HepG2 (cell line): ENCODE data around the gene SEPTIN10. TPM values are rescaled to one million over a fixed set of nuclear protein-coding genes. Genes with fewer than 3 reads are reported as not detected.

Experiments used
- ATAC-seq: fragments of 200-7000 bp; cut with Tn5 transposase; 3 replicates; pipeline ENCODE4 v1.9.1; 2020; ENCODE audit warnings: mild to moderate bottlenecking, moderate library complexity
- BruUV-seq: library from RNA; stranded (reverse); fragments of 400-500 nt; replicated peaks from 2 replicates; lab custom pipeline; 2021; lab: Mats Ljungman, UMichigan
- CTCF ChIA-PET: fragments of 300-600 bp; formaldehyde crosslinking; extraction: SDS; loops from one replicate; lab custom pipeline; 2021; ENCODE audit warnings: low total read pairs, inconsistent platforms, low intra/inter-chr PET ratio; lab: Yijun Ruan, JAX
- POLR2A ChIA-PET: fragments of 350-600 bp; sonication (Branson Sonifier 250); formaldehyde crosslinking; loops from one replicate; lab custom pipeline; 2020; ENCODE audit warnings: antibody characterized with exemption, inconsistent platforms; lab: Yijun Ruan, JAX
- DNase-seq: peaks from one replicate; pipeline ENCODE4 v3.0.0-alpha.2; 2015; ENCODE audit warnings: low spot score
- FAIRE-seq: peaks from 3 replicates; lab custom pipeline; 2011; peaks lifted over from hg19 to GRCh38; lab: Jason Lieb, UNC
- H2AFZ ChIP-seq: one replicate; pipeline ENCODE4 v1.6.1; 2011; ENCODE audit warnings: low read length, inconsistent platforms
- H3K27ac ChIP-seq: fragments of 300-600 bp; 3 replicates; pipeline ENCODE4 v1.8.0; 2011; ENCODE audit warnings: mixed run types, mild to moderate bottlenecking, mixed read lengths, low read length, inconsistent platforms; ENCODE audit not compliant: insufficient read depth; ENCODE audit errors: extremely low read length
- H3K27me3 ChIP-seq, 2 experiments: fragments of 200-600 bp in 1 of 2; 2 replicates in 1 of 2; 3 replicates in 1 of 2; pipeline versions ENCODE4 v1.6.0 to v1.8.0; 2011; ENCODE audit warnings: low read length in 2 of 2, mild to moderate bottlenecking in 2 of 2, moderate library complexity in 2 of 2, inconsistent platforms in 1 of 2; ENCODE audit not compliant: insufficient read depth in 2 of 2, control insufficient read depth in 1 of 2
- H3K36me3 ChIP-seq, 2 experiments: fragments of 200-600 bp in 1 of 2; replicated peaks in 1 of 2; 2 replicates in 1 of 2; 3 replicates in 1 of 2; pipeline versions ENCODE4 v1.5.1 to v1.8.0; 2011; ENCODE audit warnings: low read length in 2 of 2, inconsistent platforms in 1 of 2; ENCODE audit not compliant: insufficient read depth in 2 of 2, control insufficient read depth in 1 of 2
- H3K4me1 ChIP-seq: 2 replicates; pipeline ENCODE4 v1.5.1; 2012; ENCODE audit warnings: low read length, inconsistent platforms; ENCODE audit not compliant: insufficient read depth
- H3K4me2 ChIP-seq: 2 replicates; pipeline ENCODE4 v1.6.0; 2011; ENCODE audit warnings: low read depth, low read length, inconsistent platforms
- H3K4me3 ChIP-seq, 3 experiments: fragments of 200-600 bp in 1 of 3; sonication (generic), shearing (Covaris generic) in 1 of 3; replicated peaks in 1 of 3; 2 replicates each; pipeline ENCODE4 v1.5.1; 2011 to 2016; ENCODE audit warnings: low read length in 3 of 3, inconsistent platforms in 2 of 3, low read depth in 2 of 3, mild to moderate bottlenecking in 2 of 3, control low read depth in 1 of 3, mixed read lengths in 1 of 3; ENCODE audit not compliant: insufficient read depth in 1 of 3
- H3K79me2 ChIP-seq: one replicate; pipeline ENCODE4 v1.6.1; 2011; ENCODE audit warnings: low read length, inconsistent platforms; ENCODE audit not compliant: insufficient read depth
- H3K9ac ChIP-seq: 2 replicates; pipeline ENCODE4 v1.6.0; 2011; ENCODE audit warnings: mild to moderate bottlenecking, low read depth, low read length, inconsistent platforms; ENCODE audit not compliant: insufficient read depth
- H3K9me3 ChIP-seq: 2 replicates; pipeline ENCODE4 v1.5.1; 2012; ENCODE audit warnings: mild to moderate bottlenecking, low read length
- H4K20me1 ChIP-seq: 2 replicates; pipeline ENCODE4 v1.6.0; 2011; ENCODE audit warnings: inconsistent platforms, mild to moderate bottlenecking, low read length, moderate library complexity; ENCODE audit not compliant: insufficient read depth
- ARID2 ChIP-seq: sonication (generic); formaldehyde crosslinking; IDR thresholded peaks from 2 replicates; pipeline ENCODE4 v1.8.1; 2022; ENCODE audit warnings: mild to moderate bottlenecking, missing genetic modification reagents, borderline replicate concordance
- RERE ChIP-seq: IDR thresholded peaks from 2 replicates; pipeline ENCODE4 v1.6.1; 2016; ENCODE audit warnings: low read depth, missing genetic modification reagents, missing compliant biosample characterization
- RNF2 ChIP-seq: fragments of 450-650 bp; conservative IDR thresholded peaks from 2 replicates; pipeline ENCODE4 v1.6.1; 2016; ENCODE audit warnings: low read depth
- YEATS4 ChIP-seq: sonication (generic); formaldehyde crosslinking; IDR thresholded peaks from 2 replicates; pipeline ENCODE4 v1.4.0; 2020; ENCODE audit warnings: missing genetic modification reagents, borderline replicate concordance
- ZNF18 ChIP-seq: sonication (generic); formaldehyde crosslinking; IDR thresholded peaks from 2 replicates; pipeline ENCODE4 v1.8.0; 2022; ENCODE audit warnings: mild to moderate bottlenecking, missing genetic modification reagents; ENCODE audit not compliant: insufficient replicate concordance
- ZNF234 ChIP-seq: sonication (generic); formaldehyde crosslinking; conservative IDR thresholded peaks from 2 replicates; pipeline ENCODE4 v1.5.1; 2020; ENCODE audit warnings: mild to moderate bottlenecking, missing genetic modification reagents
- ZNF281 ChIP-seq: sonication (generic); formaldehyde crosslinking; IDR thresholded peaks from 2 replicates; pipeline ENCODE4 v1.4.0; 2020; ENCODE audit warnings: missing genetic modification reagents, borderline replicate concordance
- ZNF619 ChIP-seq: sonication (generic); formaldehyde crosslinking; IDR thresholded peaks from 2 replicates; pipeline ENCODE4 v1.4.0; 2020; ENCODE audit warnings: mild to moderate bottlenecking, missing genetic modification reagents
- ZNF660 ChIP-seq: sonication (generic); formaldehyde crosslinking; IDR thresholded peaks from 2 replicates; pipeline ENCODE4 v1.5.1; 2020; ENCODE audit warnings: mild to moderate bottlenecking, low read depth, missing genetic modification reagents, borderline replicate concordance
- ZNF720 ChIP-seq: sonication (generic); formaldehyde crosslinking; IDR thresholded peaks from 2 replicates; pipeline ENCODE4 v1.4.0; 2020; ENCODE audit warnings: missing genetic modification reagents
- WGBS: methylation state at CpG from one replicate; pipeline ENCODE4 v1.1.6; 2017; ENCODE audit warnings: low lambda C conversion rate; 5-methylcytosine and 5-hydroxymethylcytosine counted together
- in situ Hi-C: cut with HindIII; loops from 2 replicates; pipeline ENCODE4 v1.10.0; 2017; ENCODE audit warnings: low pct_unique_long_range_greater_than_20kb; ENCODE audit not compliant: extremely low pct_ligation_motif_present
- intact Hi-C: fragments of 100-400 bp; cut with micrococcal nuclease; formaldehyde crosslinking; loops from one replicate; pipeline ENCODE4 v1.10.0; 2022; ENCODE audit not compliant: unreplicated experiment
- polyA plus RNA-seq, 8 experiments: library from polyadenylated mRNA; depleted of rRNA in 3 of 8; stranded (reverse) in 7 of 8; unstranded in 1 of 8; fragments of >200 nt; fragmentation: Illumina TruSeq in 4 of 8; extraction: Trizol in 4 of 8; gene quantifications; 2 replicates each; pipeline versions ENCODE4 v1.2.1 to v1.2.3, GENCODE V29; 2011 to 2016; ENCODE audit warnings: low read depth in 4 of 8, missing spikeins in 1 of 8, mixed read lengths in 1 of 8; ENCODE audit not compliant: insufficient read depth in 1 of 8
- total RNA-seq, 5 experiments: library from RNA; depleted of rRNA; stranded (reverse); fragments of >200 nt; fragmentation: Illumina TruSeq; extraction: Trizol; gene quantifications; 2 replicates each; pipeline ENCODE4 v1.2.3, GENCODE V29; 2016; ENCODE audit warnings: low read depth in 1 of 5

The SEPTIN10 gene
- total and polyA plus RNA-seq, 2 of the 13 experiments (the other 11 are each of a cell fraction or from before 2014, with no cell fraction given), result 45.8 to 67.5 TPM

- TF ChIP-seq ZNF18 (CRISPR knock-in tag), result no peak
- TF ChIP-seq, all 625 proteins: peak for 0
Measured at GRCh38 chr2:109555346-109555900, 58.3 kb downstream of the SEPTIN10 start (continued).

GRCh38 chr2:109554758-109555157 is 59.0 kb downstream of the SEPTIN10 start:
- DNase-seq, result peak; percentile 50
- Histone ChIP-seq H2AFZ (no peak overlapping the region), H3K9me3 (no peaks in the 10 kb centered on the region), H3K27me3 (no peaks in the 10 kb centered on the region), H3K79me2 (no peaks in the 10 kb centered on the region), H3K36me3 (peaks cover 9 to 19% of the 10 kb centered on the region in 2 experiments), H3K4me3 (no peak overlapping the region), H3K27ac (no peak overlapping the region), H4K20me1 (no peaks in the 10 kb centered on the region), H3K4me1 (peaks cover 40% of the 10 kb centered on the region), H3K9ac (no peak overlapping the region), H3K4me2 (no peak overlapping the region)
- ATAC-seq, result peak; percentile 39; the same call in 2 of the 3 replicates
- intact Hi-C loops, result no loop called here
- ChIA-PET CTCF (no interaction called here), POLR2A (no interaction called here)
- 85% methylated on average over 2 of the region's 2 CpGs for WGBS
- no TSS peak for BruUV-seq
- no peak for FAIRE-seq
- in situ Hi-C loops, result no loop called here
- TF ChIP-seq RNF2 (no peak), RERE (no peak), ZNF234 (CRISPR knock-in tag) (no peak), YEATS4 (CRISPR knock-in tag) (no peak), ZNF619 (CRISPR knock-in tag) (no peak), ZNF720 (CRISPR knock-in tag) (no peak), ZNF660 (CRISPR knock-in tag) (no peak), ZNF281 (no peak), ARID2 (CRISPR knock-in tag) (no peak)
